HG03039 (cell line): ENCODE results near the gene ARHGAP24.

Source experiments
- ATAC-seq: cut with Tn5 transposase; IDR thresholded peaks from one replicate; pipeline ENCODE4 v1.9.1; 2021; ENCODE audit warnings: mild to moderate bottlenecking, moderate library complexity; ENCODE audit not compliant: unreplicated experiment

The ARHGAP24 gene

DNA sequence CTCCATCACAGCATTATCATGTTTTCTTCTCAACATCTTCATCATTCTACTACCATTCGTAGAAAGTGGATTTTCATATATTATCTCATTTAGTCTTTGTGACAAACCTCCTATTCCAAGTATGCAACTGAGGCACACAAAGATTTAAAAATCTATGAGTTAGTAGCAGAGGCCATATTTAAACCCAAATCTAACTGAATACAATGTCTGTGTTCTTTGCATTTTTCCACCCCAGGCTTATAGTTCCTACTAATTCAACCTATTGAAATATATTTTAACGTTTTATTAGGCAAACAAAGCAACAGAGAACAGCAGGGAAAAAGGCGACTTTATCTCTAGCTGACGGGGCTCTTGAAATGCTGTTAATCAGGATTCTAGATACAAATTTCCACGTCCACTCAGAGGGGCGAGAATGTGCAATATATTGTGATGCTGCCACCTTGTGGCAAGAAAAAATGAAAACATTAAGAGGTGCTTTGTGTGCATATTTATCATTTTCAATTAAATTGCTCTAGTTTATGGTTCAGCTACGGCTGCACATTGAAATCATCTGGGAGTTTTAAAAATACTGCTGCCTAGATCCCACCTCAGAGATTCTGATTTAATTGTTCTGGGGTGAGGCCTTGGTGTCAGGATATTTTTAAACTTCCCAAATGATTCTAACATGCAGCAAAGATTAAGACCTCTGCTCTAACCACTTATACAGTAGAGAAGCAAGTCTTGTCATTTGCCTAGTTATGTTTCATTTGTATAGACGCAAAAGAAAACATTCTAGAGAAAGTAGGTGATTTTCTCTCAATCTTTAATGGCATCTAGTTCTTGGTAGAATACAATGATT is 569.0 kb downstream of the ARHGAP24 start:
- peak; percentile 53 for ATAC-seq

- ATAC-seq: no peak
These were observed 569.6 kb downstream of the ARHGAP24 start for GRCh38 chr4:86044593-86044985.

DNA sequence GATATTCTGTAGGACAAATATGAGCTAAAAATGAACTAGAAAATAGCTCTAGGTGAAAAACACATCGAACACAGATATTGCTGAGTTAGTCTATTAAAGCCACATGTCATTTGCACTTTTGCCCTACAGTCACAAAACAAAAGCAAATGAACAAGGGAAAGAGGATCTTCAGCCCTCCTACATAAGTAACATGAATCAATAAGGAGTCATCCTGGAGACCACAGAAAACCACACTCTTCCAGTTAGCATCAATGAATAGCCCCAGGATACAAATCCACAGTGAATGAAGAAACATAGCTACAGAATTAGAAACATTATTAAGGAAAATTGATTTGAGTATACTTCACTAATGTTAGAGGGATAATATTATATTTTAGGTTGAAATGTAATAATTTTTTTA is 573.5 kb downstream of the ARHGAP24 start:
- ATAC-seq: no peak

- ATAC-seq: no peak
These were observed 575.5 kb downstream of the ARHGAP24 start for GRCh38 chr4:86050496-86050895.
